ENCODE measurements around the gene MAP3K9.

DNA sequence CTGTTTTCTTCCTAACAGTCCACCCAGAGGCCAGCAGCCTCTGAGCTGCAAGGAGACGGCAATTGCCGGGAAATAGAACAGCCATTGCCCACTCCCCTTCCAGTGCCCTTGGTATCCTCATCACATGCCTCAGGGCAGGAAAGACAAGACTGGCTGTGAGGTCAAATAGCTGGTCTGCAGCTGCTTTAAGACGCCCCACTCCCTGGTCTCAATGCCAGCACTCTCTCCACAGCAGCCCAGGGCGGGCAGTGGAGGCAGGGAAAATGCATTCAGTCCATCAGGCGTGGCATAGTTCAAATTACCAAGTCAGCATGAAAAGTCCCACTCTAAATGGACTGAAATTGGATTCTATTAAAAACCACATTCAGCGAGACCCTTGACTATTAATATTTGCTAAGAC lies 132.0 kb downstream of the MAP3K9 start:
- TF ChIP-seq, protein P1, sequence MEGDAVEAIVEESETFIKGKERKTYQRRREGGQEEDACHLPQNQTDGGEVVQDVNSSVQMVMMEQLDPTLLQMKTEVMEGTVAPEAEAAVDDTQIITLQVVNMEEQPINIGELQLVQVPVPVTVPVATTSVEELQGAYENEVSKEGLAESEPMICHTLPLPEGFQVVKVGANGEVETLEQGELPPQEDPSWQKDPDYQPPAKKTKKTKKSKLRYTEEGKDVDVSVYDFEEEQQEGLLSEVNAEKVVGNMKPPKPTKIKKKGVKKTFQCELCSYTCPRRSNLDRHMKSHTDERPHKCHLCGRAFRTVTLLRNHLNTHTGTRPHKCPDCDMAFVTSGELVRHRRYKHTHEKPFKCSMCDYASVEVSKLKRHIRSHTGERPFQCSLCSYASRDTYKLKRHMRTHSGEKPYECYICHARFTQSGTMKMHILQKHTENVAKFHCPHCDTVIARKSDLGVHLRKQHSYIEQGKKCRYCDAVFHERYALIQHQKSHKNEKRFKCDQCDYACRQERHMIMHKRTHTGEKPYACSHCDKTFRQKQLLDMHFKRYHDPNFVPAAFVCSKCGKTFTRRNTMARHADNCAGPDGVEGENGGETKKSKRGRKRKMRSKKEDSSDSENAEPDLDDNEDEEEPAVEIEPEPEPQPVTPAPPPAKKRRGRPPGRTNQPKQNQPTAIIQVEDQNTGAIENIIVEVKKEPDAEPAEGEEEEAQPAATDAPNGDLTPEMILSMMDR (IDR thresholded peaks at IDR 0.05; ENCODE audit: poor library complexity, severe bottlenecking): no peak
- no peak for TF ChIP-seq MXI1 (conservative IDR thresholded peaks at IDR 0.05; ENCODE audit: poor library complexity, severe bottlenecking)
- TF ChIP-seq RAD21 (conservative IDR thresholded peaks at IDR 0.05): no peak
- no peak for TF ChIP-seq EZH2 (IDR thresholded peaks at IDR 0.05; ENCODE audit: borderline replicate concordance, insufficient read depth, low read length, poor library complexity, severe bottlenecking)
- TF ChIP-seq TAF1 (IDR thresholded peaks at IDR 0.05; ENCODE audit: low read depth): no peak
- TF ChIP-seq POLR2AphosphoS5 (IDR thresholded peaks at IDR 0.05): no peak

All from neural cell (in vitro differentiated cells).